ENCODE measurements around the gene PEAR1.

PEAR1 gene

GRCh38 chr1:156942576-156942975, 49.1 kb downstream of the PEAR1 start:
- Histone ChIP-seq H3K4me3 (ENCODE audit: low read depth in 1 of 5, low read length in 5 of 5) (no peak overlapping the region), H3K27ac (ENCODE audit: low read depth, low read length) (no peak overlapping the region), H3K9me3 (ENCODE audit: control insufficient read depth in 5 of 5, low read length in 5 of 5) (no peaks in the 10 kb centered on the region), H3K27me3 (ENCODE audit: control insufficient read depth in 5 of 5, insufficient read depth in 4 of 5, low read length in 5 of 5) (no peaks in the 10 kb centered on the region), H3K4me1 (ENCODE audit: control insufficient read depth in 5 of 5, insufficient read depth in 5 of 5, low read length in 5 of 5) (no peaks in the 10 kb centered on the region), H3K36me3 (ENCODE audit: control insufficient read depth in 5 of 5, insufficient read depth in 5 of 5, low read length in 5 of 5) (peaks cover 0 to 100% (median 99%) of the 10 kb centered on the region in 5 donors), H3K9ac (ENCODE audit: low read length in 5 of 5) (no peak overlapping the region)

- H3K27me3 ChIP-seq (ENCODE audit: control insufficient read depth in 5 of 5, insufficient read depth in 4 of 5, low read length in 5 of 5) = no peaks in the 10 kb centered on the region
- no peaks in the 10 kb centered on the region for H3K4me1 ChIP-seq (ENCODE audit: control insufficient read depth in 5 of 5, insufficient read depth in 5 of 5, low read length in 5 of 5)
- H3K36me3 ChIP-seq (ENCODE audit: control insufficient read depth in 5 of 5, insufficient read depth in 5 of 5, low read length in 5 of 5) = peaks cover 0 to 100% (median 99%) of the 10 kb centered on the region in 5 donors
- no peaks in the 10 kb centered on the region for H3K9me3 ChIP-seq (ENCODE audit: control insufficient read depth in 5 of 5, low read length in 5 of 5)
- no peak overlapping the region for H3K4me3 ChIP-seq (ENCODE audit: low read depth in 1 of 5, low read length in 5 of 5)
- H3K9ac ChIP-seq (ENCODE audit: low read length in 5 of 5) = no peak overlapping the region
- no peak overlapping the region for H3K27ac ChIP-seq (ENCODE audit: low read depth, low read length)
Measured at GRCh38 chr1:156943756-156944155, 50.2 kb downstream of the PEAR1 start.

DNA sequence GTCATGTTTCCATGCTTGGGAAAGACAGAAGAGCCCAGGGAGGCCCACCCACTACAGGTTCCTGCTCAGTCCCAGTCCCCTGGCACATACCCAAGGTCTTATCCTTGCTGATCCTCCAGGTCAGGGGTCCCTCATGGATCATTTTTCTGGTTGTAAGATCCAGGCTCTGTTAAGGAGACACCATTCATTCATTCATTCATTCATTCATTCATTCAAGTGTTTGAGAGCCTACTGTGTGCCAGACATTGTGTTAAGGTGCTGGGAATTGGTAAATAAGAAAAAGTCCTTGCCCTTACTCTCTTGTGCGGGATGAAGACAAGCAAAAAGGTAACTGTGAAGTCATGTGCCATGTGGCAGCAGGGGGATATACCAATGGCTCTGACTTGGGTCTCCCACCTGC, 50.8 kb downstream of the PEAR1 start:
- Histone ChIP-seq H3K9me3 (ENCODE audit: control insufficient read depth in 5 of 5, low read length in 5 of 5) (no peaks in the 10 kb centered on the region), H3K9ac (ENCODE audit: low read length in 5 of 5) (no peak overlapping the region), H3K36me3 (ENCODE audit: control insufficient read depth in 5 of 5, insufficient read depth in 5 of 5, low read length in 5 of 5) (peaks cover 0 to 100% (median 99%) of the 10 kb centered on the region in 5 donors), H3K27ac (ENCODE audit: low read depth, low read length) (no peak overlapping the region), H3K4me3 (ENCODE audit: low read depth in 1 of 5, low read length in 5 of 5) (no peak overlapping the region), H3K4me1 (ENCODE audit: control insufficient read depth in 5 of 5, insufficient read depth in 5 of 5, low read length in 5 of 5) (no peaks in the 10 kb centered on the region), H3K27me3 (ENCODE audit: control insufficient read depth in 5 of 5, insufficient read depth in 4 of 5, low read length in 5 of 5) (no peaks in the 10 kb centered on the region)

DNA sequence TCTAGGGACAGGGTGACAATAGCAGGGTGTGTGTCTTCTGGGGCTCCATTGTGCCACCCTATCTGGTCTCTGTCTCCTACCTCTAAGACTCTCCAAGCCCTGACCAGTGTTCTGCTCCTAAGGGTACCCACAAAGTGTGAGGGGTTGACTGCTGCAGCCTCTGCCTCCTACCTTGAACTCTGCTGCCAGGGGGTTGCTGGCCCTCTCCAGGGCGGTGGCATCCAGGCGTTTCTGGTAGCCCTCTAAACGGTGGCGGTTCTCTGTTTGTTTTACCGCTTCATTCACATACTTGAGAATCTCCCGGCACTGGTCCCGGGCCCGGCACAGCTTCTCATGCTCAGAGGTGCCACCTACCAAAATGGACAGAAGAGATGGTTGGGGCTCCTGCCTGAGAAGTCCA, 51.3 kb downstream of the PEAR1 start:
- H3K27me3 ChIP-seq (ENCODE audit: control insufficient read depth in 5 of 5, insufficient read depth in 4 of 5, low read length in 5 of 5) = no peaks in the 10 kb centered on the region
- H3K4me1 ChIP-seq (ENCODE audit: control insufficient read depth in 5 of 5, insufficient read depth in 5 of 5, low read length in 5 of 5) = no peaks in the 10 kb centered on the region
- H3K27ac ChIP-seq (ENCODE audit: low read depth, low read length) = no peak overlapping the region
- H3K9ac ChIP-seq (ENCODE audit: low read length in 5 of 5) = no peak overlapping the region
- no peak overlapping the region for H3K4me3 ChIP-seq (ENCODE audit: low read depth in 1 of 5, low read length in 5 of 5)
- H3K36me3 ChIP-seq (ENCODE audit: control insufficient read depth in 5 of 5, insufficient read depth in 5 of 5, low read length in 5 of 5) = peaks cover 5 to 100% (median 99%) of the 10 kb centered on the region in 5 donors
- no peaks in the 10 kb centered on the region for H3K9me3 ChIP-seq (ENCODE audit: control insufficient read depth in 5 of 5, low read length in 5 of 5)

GRCh38 chr1:156945881-156946661, 52.6 kb downstream of the PEAR1 start:
- no peaks in the 10 kb centered on the region for H3K27me3 ChIP-seq (ENCODE audit: control insufficient read depth in 5 of 5, insufficient read depth in 4 of 5, low read length in 5 of 5)
- H3K4me1 ChIP-seq (ENCODE audit: control insufficient read depth in 5 of 5, insufficient read depth in 5 of 5, low read length in 5 of 5) = no peaks in the 10 kb centered on the region
- H3K9ac ChIP-seq (ENCODE audit: low read length in 5 of 5) = no peak overlapping the region
- H3K36me3 ChIP-seq (ENCODE audit: control insufficient read depth in 5 of 5, insufficient read depth in 5 of 5, low read length in 5 of 5) = peaks cover 12 to 100% (median 97%) of the 10 kb centered on the region in 5 donors
- no peaks in the 10 kb centered on the region for H3K9me3 ChIP-seq (ENCODE audit: control insufficient read depth in 5 of 5, low read length in 5 of 5)
- no peak overlapping the region for H3K27ac ChIP-seq (ENCODE audit: low read depth, low read length)
- H3K4me3 ChIP-seq (ENCODE audit: low read depth in 1 of 5, low read length in 5 of 5) = no peak overlapping the region

DNA sequence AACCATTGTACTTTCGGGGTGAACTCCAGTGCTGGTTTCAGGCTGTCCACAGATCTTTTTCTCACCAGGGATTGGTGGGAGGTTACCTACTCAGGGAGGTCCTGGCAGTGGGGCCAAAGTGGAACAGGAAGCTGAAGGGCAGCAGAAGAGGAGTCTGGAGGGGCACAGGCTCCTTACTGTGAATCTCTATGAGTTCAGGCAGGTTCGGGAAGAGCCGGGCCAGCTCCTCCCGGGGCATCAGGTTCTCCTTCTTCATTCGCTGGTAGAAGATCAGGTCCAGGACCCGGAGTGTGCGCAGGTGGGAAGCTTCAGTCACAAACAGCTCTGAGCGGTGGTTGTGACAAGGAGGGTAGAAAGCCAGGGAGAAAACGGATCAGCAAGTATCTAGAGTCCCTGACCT, 53.6 kb downstream of the PEAR1 start:
- Histone ChIP-seq H3K9me3 (ENCODE audit: control insufficient read depth in 5 of 5, low read length in 5 of 5) (no peaks in the 10 kb centered on the region), H3K27me3 (ENCODE audit: control insufficient read depth in 5 of 5, insufficient read depth in 4 of 5, low read length in 5 of 5) (no peaks in the 10 kb centered on the region), H3K4me3 (ENCODE audit: low read depth in 1 of 5, low read length in 5 of 5) (no peak overlapping the region), H3K27ac (ENCODE audit: low read depth, low read length) (no peak overlapping the region), H3K4me1 (ENCODE audit: control insufficient read depth in 5 of 5, insufficient read depth in 5 of 5, low read length in 5 of 5) (no peaks in the 10 kb centered on the region), H3K36me3 (ENCODE audit: control insufficient read depth in 5 of 5, insufficient read depth in 5 of 5, low read length in 5 of 5) (peaks cover 20 to 100% (median 97%) of the 10 kb centered on the region in 5 donors), H3K9ac (ENCODE audit: low read length in 5 of 5) (no peak overlapping the region)

DNA sequence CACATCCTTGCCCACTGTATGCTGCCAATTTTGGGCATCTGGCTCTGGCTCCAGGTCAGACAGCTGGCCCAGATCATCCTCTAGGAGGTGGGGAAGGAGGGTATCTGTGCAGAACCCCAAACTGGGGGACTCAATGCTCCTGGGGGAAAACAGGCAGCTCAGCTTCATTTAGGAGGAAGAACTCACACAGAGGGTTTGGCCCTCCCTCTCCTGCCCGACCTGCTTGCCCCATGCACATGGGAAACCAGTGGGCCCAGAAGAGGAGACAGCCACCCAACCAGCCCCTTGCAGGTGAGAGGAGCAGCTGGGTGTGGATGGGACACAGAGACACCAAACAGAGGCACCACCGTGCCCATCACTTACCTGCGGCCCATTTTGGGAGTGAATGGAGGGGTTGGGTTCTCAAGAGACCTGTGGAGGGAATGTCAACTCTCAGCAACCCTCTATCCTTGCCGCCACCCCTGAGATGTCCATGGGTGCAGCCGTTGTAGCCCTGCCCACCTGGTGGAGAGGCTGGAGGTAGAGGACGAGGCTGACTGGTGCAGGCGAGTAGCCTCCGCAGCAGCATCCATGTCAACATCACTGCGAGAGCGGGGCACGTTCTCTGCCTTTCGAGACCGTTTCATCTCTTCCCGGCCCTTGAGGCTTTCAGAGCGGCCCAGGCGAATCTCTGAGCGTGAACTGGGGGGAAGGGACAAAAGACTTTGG, 54.5 kb downstream of the PEAR1 start:
- Histone ChIP-seq H3K36me3 (ENCODE audit: control insufficient read depth in 5 of 5, insufficient read depth in 5 of 5, low read length in 5 of 5) (peaks cover 21 to 100% (median 96%) of the 10 kb centered on the region in 5 donors), H3K9ac (ENCODE audit: low read length in 5 of 5) (no peak overlapping the region), H3K27ac (ENCODE audit: low read depth, low read length) (no peak overlapping the region), H3K4me1 (ENCODE audit: control insufficient read depth in 5 of 5, insufficient read depth in 5 of 5, low read length in 5 of 5) (no peaks in the 10 kb centered on the region), H3K27me3 (ENCODE audit: control insufficient read depth in 5 of 5, insufficient read depth in 4 of 5, low read length in 5 of 5) (no peaks in the 10 kb centered on the region), H3K9me3 (ENCODE audit: control insufficient read depth in 5 of 5, low read length in 5 of 5) (no peaks in the 10 kb centered on the region), H3K4me3 (ENCODE audit: low read depth in 1 of 5, low read length in 5 of 5) (no peak overlapping the region)

GRCh38 chr1:156948708-156949107, 55.2 kb downstream of the PEAR1 start:
- peaks cover 21 to 98% (median 90%) of the 10 kb centered on the region in 5 donors for H3K36me3 ChIP-seq (ENCODE audit: control insufficient read depth in 5 of 5, insufficient read depth in 5 of 5, low read length in 5 of 5)
- no peak overlapping the region for H3K27ac ChIP-seq (ENCODE audit: low read depth, low read length)
- no peaks in the 10 kb centered on the region for H3K4me1 ChIP-seq (ENCODE audit: control insufficient read depth in 5 of 5, insufficient read depth in 5 of 5, low read length in 5 of 5)
- no peak overlapping the region for H3K9ac ChIP-seq (ENCODE audit: low read length in 5 of 5)
- H3K4me3 ChIP-seq (ENCODE audit: low read depth in 1 of 5, low read length in 5 of 5) = no peak overlapping the region
- no peaks in the 10 kb centered on the region for H3K27me3 ChIP-seq (ENCODE audit: control insufficient read depth in 5 of 5, insufficient read depth in 4 of 5, low read length in 5 of 5)
- H3K9me3 ChIP-seq (ENCODE audit: control insufficient read depth in 5 of 5, low read length in 5 of 5) = no peaks in the 10 kb centered on the region

DNA sequence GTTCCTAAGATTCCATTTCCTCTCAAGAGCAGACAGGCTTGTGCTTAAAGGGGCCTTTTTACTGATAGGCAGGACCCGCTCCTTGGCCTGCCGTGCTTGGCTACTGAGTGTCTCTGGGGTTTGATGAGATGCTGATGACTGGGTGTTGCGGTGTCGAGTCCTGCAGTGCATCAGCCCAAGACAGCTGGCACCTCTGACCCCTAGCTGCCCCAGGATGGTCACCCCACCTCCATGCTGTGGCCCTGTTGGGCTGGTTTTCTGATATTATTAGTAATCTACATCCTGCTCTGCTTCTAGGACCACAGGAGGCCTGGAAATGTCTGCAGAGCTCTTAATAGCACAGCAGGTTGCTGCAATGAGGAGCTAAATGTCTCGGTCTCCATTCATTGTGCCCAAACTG, 55.6 kb downstream of the PEAR1 start:
- H3K27me3 ChIP-seq (ENCODE audit: control insufficient read depth in 5 of 5, insufficient read depth in 4 of 5, low read length in 5 of 5) = no peaks in the 10 kb centered on the region
- H3K9ac ChIP-seq (ENCODE audit: low read length in 5 of 5) = no peak overlapping the region
- H3K4me3 ChIP-seq (ENCODE audit: low read depth in 1 of 5, low read length in 5 of 5) = no peak overlapping the region
- H3K9me3 ChIP-seq (ENCODE audit: control insufficient read depth in 5 of 5, low read length in 5 of 5) = no peaks in the 10 kb centered on the region
- no peak overlapping the region for H3K27ac ChIP-seq (ENCODE audit: low read depth, low read length)
- H3K36me3 ChIP-seq (ENCODE audit: control insufficient read depth in 5 of 5, insufficient read depth in 5 of 5, low read length in 5 of 5) = peaks cover 21 to 98% (median 85%) of the 10 kb centered on the region in 5 donors
- no peaks in the 10 kb centered on the region for H3K4me1 ChIP-seq (ENCODE audit: control insufficient read depth in 5 of 5, insufficient read depth in 5 of 5, low read length in 5 of 5)

GRCh38 chr1:156951371-156951770, 57.9 kb downstream of the PEAR1 start:
- no peak overlapping the region for H3K9ac ChIP-seq (ENCODE audit: low read length in 5 of 5)
- H3K27ac ChIP-seq (ENCODE audit: low read depth, low read length) = no peak overlapping the region
- no peaks in the 10 kb centered on the region for H3K4me1 ChIP-seq (ENCODE audit: control insufficient read depth in 5 of 5, insufficient read depth in 5 of 5, low read length in 5 of 5)
- H3K4me3 ChIP-seq (ENCODE audit: low read depth in 1 of 5, low read length in 5 of 5) = no peak overlapping the region
- H3K9me3 ChIP-seq (ENCODE audit: control insufficient read depth in 5 of 5, low read length in 5 of 5) = no peaks in the 10 kb centered on the region
- peaks cover 23 to 98% (median 85%) of the 10 kb centered on the region in 5 donors for H3K36me3 ChIP-seq (ENCODE audit: control insufficient read depth in 5 of 5, insufficient read depth in 5 of 5, low read length in 5 of 5)
- no peaks in the 10 kb centered on the region for H3K27me3 ChIP-seq (ENCODE audit: control insufficient read depth in 5 of 5, insufficient read depth in 4 of 5, low read length in 5 of 5)

All from subcutaneous abdominal adipose tissue (tissue), 5 donors.